Activated naive CD8-positive, alpha-beta T cell (primary cell): Measurements from ENCODE around the gene DMTF1.
"Not testable (repeated sequence)": the region's sequence is repeated elsewhere in the genome, so short reads cannot be mapped to it uniquely, and the experiment has no call there.

ENCODE experiments used
- H3K27ac Mint-ChIP-seq: one replicate; pipeline ENCODE4 v1.8.0; 2021; ENCODE audit warnings: mixed read lengths
- H3K27me3 Mint-ChIP-seq: one replicate; pipeline ENCODE4 v1.8.0; 2021; ENCODE audit warnings: mixed read lengths
- H3K36me3 Mint-ChIP-seq: one replicate; pipeline ENCODE4 v1.8.0; 2021; ENCODE audit warnings: mixed read lengths
- H3K4me1 Mint-ChIP-seq: one replicate; pipeline ENCODE4 v1.8.0; 2021; ENCODE audit warnings: low read depth, mixed read lengths
- H3K4me3 Mint-ChIP-seq: one replicate; pipeline ENCODE4 v1.8.0; 2021; ENCODE audit warnings: mild to moderate bottlenecking, mixed read lengths
- H3K9me3 Mint-ChIP-seq: one replicate; pipeline ENCODE4 v1.8.0; 2021; ENCODE audit warnings: low read depth, mixed read lengths

Gene DMTF1, protein sequence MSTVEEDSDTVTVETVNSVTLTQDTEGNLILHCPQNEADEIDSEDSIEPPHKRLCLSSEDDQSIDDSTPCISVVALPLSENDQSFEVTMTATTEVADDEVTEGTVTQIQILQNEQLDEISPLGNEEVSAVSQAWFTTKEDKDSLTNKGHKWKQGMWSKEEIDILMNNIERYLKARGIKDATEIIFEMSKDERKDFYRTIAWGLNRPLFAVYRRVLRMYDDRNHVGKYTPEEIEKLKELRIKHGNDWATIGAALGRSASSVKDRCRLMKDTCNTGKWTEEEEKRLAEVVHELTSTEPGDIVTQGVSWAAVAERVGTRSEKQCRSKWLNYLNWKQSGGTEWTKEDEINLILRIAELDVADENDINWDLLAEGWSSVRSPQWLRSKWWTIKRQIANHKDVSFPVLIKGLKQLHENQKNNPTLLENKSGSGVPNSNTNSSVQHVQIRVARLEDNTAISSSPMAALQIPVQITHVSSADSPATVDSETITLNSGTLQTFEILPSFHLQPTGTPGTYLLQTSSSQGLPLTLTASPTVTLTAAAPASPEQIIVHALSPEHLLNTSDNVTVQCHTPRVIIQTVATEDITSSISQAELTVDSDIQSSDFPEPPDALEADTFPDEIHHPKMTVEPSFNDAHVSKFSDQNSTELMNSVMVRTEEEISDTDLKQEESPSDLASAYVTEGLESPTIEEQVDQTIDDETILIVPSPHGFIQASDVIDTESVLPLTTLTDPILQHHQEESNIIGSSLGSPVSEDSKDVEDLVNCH

DNA sequence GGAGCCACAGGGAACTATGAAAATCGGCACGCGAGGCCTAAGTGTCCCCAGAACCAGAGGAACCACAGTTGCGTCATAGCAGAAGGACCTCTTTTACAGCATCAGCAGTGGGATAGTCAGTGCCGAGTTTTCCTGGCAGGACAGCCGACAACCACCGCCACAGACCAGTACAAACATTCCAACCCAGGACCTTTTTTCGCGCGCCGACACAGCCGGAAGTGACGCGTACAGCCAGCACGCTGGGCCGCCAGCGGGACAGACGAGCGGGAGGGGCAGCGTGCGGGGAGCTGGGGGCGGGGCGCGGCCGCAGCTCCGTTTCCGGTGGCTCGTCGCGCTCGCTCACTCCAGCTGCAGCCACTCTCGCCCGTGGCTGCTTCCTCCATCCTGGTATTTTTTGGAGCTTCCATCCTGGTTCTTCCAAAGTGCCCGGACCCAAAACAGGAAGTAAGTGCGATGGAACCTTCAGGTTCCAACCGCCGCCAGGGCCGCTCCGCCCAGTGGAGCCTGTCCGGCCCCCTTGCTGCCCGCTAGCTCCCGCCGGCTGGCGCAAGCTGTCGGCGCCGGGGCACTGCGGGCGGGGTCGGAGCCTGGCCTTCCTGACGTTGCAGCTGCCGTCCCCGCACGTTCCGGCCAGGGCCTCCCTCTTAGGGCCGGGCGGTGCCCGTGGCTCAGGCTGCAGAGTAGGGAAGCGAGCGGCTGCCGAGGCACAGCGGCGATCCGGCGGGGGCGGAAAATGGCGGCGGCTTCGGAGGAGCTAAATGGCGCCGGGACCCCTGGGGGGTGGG lies at the start of gene DMTF1:
TSS of gene DMTF1 (plus strand) at position 342 of the 785 bp plus-strand sequence. CDS start 12,489 bp downstream, outside the sequence.
- H3K27ac Mint-ChIP-seq = peak within 1 kb of the TSS; percentile 99
- peaks cover 4% of the 10 kb centered on the region for H3K36me3 Mint-ChIP-seq
- H3K4me1 Mint-ChIP-seq = peaks cover 46% of the 10 kb centered on the region
- H3K27me3 Mint-ChIP-seq = no peaks in the 10 kb centered on the region
- H3K4me3 Mint-ChIP-seq = peak within 1 kb of the TSS; percentile 97
- H3K9me3 Mint-ChIP-seq = no peaks in the 10 kb centered on the region

DNA sequence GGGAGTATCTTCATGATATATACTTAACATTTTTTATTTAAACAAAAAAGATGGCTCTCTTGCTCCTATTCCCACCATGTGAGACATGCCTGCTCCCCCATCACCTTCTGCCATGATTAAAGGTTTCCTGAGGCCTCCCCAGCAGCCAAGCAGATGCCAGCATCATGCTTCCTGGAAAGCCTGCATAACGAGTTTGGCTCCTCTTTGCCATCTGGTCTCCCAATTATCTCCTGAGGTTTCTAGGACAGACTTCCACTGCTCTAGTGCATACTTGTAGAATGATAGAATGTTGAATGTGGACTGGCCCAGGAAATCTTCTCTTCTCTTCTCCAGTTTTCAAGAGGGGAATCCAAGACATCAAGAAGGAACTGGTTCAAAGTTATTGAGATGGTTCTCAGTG lies 46.9 kb upstream of the DMTF1 start:
- peaks cover 5% of the 10 kb centered on the region for H3K27me3 Mint-ChIP-seq

DNA sequence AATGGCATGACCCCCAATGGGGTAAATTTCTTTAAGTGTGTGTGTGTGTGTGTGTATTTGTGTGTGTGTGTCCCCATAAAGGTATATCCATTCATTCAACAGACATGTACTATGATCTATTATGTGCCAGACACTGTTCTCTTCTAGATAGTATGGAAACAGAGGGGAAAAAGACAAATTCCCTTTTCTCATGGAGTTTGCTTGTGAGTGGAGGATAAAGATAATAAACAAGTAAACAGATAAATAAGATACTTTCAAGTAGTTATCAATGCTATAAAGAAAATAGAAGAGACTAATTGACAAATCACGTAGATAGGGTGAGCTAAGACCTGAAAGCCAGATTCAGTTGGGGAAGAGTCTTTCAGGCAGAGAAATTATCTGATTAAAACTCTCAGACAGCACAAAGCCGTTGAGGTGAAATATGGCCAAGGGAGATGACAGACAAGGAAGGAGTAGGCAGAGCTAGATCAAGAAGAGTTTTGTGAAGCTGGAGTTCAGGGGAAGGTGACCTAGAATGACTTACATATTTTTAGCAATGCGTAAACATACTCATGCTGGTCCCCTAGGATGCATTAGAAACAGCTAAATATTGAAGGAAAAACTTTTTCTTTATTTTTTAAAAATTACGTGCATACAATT lies 45.2 kb upstream of the DMTF1 start:
- no peaks in the 10 kb centered on the region for H3K36me3 Mint-ChIP-seq
- no peaks in the 10 kb centered on the region for H3K9me3 Mint-ChIP-seq
- peaks cover 3% of the 10 kb centered on the region for H3K27me3 Mint-ChIP-seq
- H3K4me3 Mint-ChIP-seq = no peak overlapping the region
- no peaks in the 10 kb centered on the region for H3K4me1 Mint-ChIP-seq
- no peak overlapping the region for H3K27ac Mint-ChIP-seq

More for the DNA sequence above, 46.9 kb upstream of the DMTF1 start:
- Mint-ChIP-seq H3K36me3 (no peaks in the 10 kb centered on the region), H3K9me3 (no peaks in the 10 kb centered on the region), H3K27ac (no peak overlapping the region), H3K4me1 (no peaks in the 10 kb centered on the region), H3K4me3 (no peak overlapping the region)

DNA sequence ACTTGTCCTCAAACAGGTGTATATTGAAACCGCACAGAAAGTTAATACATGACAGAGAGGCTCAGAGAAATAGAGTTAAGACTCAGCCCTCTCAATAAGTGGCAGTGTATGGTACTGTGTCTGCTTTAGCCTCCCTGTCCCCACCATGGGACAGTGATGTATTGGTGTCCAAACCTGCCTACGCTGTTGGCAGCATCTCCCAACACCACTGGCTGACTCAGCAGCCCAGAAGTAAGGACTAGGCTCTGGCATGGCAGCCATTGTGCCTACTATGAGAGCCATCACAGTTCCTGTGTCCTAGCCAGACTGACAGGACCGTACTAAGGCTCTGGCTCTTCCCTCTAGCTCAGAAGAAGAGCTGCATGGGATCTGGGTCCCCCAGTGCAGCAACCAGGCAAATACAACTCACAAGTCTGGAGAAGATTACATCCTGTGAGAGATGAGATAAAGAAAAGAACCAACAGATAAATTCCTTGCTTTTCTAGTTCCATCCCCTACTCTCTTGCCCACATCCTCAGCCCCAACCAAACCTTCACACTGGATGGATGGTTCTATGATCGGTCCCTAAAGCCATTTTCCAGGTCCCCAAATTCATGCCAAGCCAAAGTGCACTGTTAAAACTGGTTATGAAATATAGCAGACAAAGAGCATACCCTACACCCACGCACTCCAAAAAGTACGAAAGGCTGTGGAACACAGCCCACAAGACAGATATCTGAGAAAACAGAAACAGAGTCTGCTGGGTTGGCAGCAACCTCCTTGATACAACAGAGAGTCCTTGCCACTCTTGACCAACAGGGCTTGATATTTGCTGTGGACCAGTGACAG lies 44.1 kb upstream of the DMTF1 start:
- H3K27ac Mint-ChIP-seq = no peak overlapping the region
- peaks cover 3% of the 10 kb centered on the region for H3K27me3 Mint-ChIP-seq
- H3K4me3 Mint-ChIP-seq = no peak overlapping the region
- H3K9me3 Mint-ChIP-seq = no peaks in the 10 kb centered on the region
- H3K4me1 Mint-ChIP-seq = no peaks in the 10 kb centered on the region
- no peaks in the 10 kb centered on the region for H3K36me3 Mint-ChIP-seq

DNA sequence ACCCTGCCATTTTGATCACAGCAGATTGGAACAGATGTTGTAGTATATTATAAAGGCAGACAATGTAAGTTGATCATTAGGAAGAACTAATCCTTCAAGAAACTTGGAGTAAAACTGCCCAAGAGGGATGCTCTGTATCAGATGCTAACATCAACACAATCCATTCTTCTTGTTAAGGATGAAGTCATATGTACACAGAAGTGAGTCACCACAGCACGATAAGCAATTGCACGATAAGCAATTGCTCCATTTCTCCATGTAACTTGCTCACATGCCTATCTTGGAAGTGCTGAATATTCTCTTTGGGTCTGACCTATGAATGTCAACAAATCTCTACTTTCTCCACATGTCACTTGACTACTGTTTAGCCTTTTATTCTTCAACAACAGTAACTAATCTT lies 41.5 kb upstream of the DMTF1 start:
- Mint-ChIP-seq H3K27me3 (peaks cover 5% of the 10 kb centered on the region), H3K4me3 (no peak overlapping the region), H3K4me1 (no peaks in the 10 kb centered on the region), H3K36me3 (peaks cover 7% of the 10 kb centered on the region), H3K9me3 (peaks cover 3% of the 10 kb centered on the region), H3K27ac (no peak overlapping the region)

DNA sequence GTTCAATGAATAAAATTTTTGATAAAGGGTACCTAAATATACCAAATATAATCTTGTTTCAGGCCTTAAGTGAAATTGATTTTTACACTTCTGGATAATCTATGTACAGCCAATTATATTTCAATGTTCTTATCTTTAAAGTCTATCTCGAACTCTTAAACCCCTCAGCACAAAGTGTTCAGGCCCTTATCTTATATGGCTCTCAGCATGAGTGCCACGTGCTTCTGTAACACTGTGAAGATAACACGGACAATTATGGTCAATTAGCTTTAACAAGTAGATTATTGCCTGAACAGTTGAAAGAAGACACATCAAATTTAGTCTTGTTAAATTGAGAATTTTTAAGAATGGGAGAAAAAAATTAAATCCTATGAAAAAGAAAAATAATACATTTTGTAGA lies 40.4 kb upstream of the DMTF1 start:
- Mint-ChIP-seq H3K9me3 (peaks cover 3% of the 10 kb centered on the region), H3K4me3 (no peak overlapping the region), H3K27me3 (peaks cover 5% of the 10 kb centered on the region), H3K36me3 (peaks cover 7% of the 10 kb centered on the region), H3K4me1 (no peaks in the 10 kb centered on the region), H3K27ac (no peak overlapping the region)

DNA sequence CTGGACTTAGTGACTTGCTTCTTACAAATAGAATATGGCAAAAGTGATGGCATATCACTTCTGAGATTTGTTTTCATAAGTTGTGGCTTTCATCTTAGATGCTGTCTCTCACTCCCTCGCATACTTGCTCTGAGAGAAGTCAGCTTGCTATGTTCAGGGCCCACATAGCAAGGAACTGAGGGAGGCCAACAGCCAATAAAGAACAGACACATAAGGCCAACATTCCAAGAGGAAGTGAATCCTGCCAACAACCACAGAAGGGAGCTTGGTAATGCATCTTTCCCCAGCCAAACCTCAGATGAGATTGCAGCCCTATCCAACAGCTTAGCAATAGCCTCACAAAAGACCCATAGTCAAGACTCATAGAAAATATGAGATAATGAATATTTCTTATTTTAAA lies 39.2 kb upstream of the DMTF1 start:
- Mint-ChIP-seq H3K4me3 (no peak overlapping the region), H3K36me3 (peaks cover 7% of the 10 kb centered on the region), H3K4me1 (no peaks in the 10 kb centered on the region), H3K9me3 (peaks cover 3% of the 10 kb centered on the region), H3K27ac (no peak overlapping the region), H3K27me3 (peaks cover 1% of the 10 kb centered on the region)

DNA sequence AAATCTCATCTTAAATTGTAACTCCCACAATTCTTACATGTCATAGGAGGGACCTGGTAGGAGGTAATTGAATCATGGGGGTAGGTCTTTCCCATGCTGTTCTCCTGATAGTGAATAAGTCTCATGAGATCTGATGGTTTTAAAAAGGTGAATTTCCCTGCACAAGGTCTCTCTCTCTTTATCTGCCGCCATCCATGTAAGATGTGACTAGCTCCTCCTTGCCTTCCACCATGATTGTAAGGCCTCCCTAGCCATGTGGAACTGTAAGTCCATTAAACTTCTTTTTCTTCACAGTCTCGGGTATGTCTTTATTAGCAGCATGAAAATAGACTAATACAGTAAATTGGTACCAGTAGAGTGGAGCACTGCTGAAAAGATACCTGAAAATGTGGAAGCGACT lies 38.3 kb upstream of the DMTF1 start:
- H3K4me3 Mint-ChIP-seq, H3K27ac Mint-ChIP-seq, H3K9me3 Mint-ChIP-seq, H3K4me1 Mint-ChIP-seq, H3K27me3 Mint-ChIP-seq, H3K36me3 Mint-ChIP-seq: not testable (repeated sequence)

DNA sequence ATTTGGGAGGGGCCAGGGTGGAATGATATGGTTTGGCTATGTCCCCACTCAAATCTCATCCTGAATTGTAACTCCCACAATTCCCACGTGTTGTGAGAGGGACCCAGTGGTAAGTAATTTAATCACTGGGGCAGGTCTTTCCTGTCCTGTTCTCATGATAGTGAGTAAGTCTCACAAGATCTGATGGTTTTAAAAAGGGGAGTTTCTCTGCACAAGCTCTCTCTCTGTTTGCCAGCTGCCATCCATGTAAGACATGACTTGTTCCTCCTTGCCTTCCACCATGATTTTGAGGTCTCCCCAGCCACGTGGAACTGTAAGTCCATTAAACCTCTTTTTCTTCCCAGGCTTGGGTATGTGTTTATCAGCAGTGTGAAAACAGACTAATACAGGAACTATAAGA lies 36.5 kb upstream of the DMTF1 start:
- not testable (repeated sequence) for H3K9me3 Mint-ChIP-seq, H3K36me3 Mint-ChIP-seq, H3K27me3 Mint-ChIP-seq

DNA sequence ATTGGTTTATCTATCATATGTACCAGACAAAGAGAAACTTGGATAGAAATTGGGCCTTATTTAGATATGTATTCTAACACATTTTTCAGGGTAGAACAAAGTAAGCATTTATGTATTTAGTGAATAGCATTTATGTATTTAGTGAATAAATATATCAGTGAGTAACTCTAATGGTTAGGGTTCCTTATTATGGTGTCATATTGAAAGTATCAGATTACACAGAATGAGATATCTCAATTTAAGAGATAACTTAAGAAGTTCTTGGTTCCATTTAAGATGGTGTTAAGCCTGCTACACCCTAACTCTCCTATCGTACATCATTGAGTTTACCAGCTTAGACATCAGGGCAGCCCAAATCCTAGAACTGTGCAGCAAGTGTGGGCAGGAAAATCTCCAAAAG lies 35.9 kb upstream of the DMTF1 start:
- Mint-ChIP-seq H3K9me3 (peaks cover 3% of the 10 kb centered on the region), H3K4me1 (no peaks in the 10 kb centered on the region), H3K27me3 (peaks cover 1% of the 10 kb centered on the region), H3K4me3 (no peak overlapping the region), H3K27ac (no peak overlapping the region), H3K36me3 (peaks cover 7% of the 10 kb centered on the region)

More for the DNA sequence above, 36.5 kb upstream of the DMTF1 start:
- H3K4me3 Mint-ChIP-seq, H3K27ac Mint-ChIP-seq, H3K4me1 Mint-ChIP-seq: not testable (repeated sequence)

DNA sequence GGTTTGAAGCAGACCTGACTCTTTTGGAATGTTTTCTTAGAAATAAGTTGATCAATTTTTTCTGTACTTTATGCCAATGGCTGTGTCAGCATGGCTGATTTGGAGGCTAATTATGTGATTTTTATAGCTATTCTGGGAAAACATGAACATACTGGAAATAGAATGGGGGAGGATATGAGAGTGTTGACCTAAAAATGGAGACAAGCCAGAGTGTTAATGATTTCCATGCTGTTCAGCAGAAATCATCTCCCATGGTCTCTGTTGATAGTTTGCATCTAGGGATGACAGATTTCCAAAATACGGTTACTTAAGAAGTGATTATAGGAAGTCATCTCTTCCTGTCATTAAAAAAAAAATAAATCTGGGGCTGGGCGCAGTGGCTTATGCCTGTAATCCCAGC lies 32.7 kb upstream of the DMTF1 start:
- Mint-ChIP-seq H3K36me3 (no peaks in the 10 kb centered on the region), H3K4me1 (no peaks in the 10 kb centered on the region), H3K27me3 (no peaks in the 10 kb centered on the region), H3K9me3 (no peaks in the 10 kb centered on the region), H3K4me3 (no peak overlapping the region), H3K27ac (no peak overlapping the region)

DNA sequence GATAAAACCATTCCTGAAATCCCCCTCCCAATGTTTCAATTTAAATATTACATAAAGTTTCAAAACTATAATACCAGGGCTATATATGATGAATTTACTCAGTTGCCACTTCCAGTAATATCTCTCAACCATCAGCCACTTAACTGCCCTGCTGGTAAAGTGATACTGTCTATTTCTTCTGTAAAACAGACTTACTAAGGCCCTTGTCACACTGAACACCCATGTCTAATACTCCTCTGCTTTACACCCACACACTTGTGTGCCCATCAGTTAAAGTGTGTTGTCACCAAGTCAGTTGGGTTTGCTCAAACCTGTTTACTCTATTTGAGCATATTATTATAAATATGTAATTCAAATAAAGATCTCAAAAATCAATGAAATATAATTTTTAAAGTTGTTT lies 29.1 kb upstream of the DMTF1 start:
- Mint-ChIP-seq H3K27me3 (peaks cover 4% of the 10 kb centered on the region), H3K27ac (no peak overlapping the region), H3K4me1 (no peaks in the 10 kb centered on the region), H3K9me3 (no peaks in the 10 kb centered on the region), H3K36me3 (no peaks in the 10 kb centered on the region), H3K4me3 (no peak overlapping the region)

DNA sequence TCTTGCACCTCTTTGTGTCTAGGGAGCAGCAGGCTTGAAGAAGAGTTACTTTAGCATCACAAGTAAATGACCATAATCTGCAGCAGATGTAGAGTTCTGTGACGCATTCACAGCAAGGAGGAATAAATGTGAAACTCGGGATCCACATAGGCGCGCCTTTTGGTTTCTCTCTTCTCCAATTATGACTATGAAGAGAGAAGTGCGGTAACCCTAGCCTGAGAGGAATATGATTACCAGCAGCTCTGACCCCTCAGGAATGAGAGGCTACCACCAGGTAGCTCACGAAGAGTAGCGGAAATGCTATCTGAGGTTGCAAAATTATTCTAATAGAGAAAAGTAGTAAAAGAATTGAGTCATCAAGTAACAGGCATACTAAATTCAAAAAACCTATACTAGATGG lies 25.2 kb upstream of the DMTF1 start:
- no peak overlapping the region for H3K27ac Mint-ChIP-seq
- H3K4me3 Mint-ChIP-seq = no peak overlapping the region
- H3K36me3 Mint-ChIP-seq = no peaks in the 10 kb centered on the region
- no peaks in the 10 kb centered on the region for H3K9me3 Mint-ChIP-seq
- H3K4me1 Mint-ChIP-seq = no peaks in the 10 kb centered on the region
- H3K27me3 Mint-ChIP-seq = peaks cover 4% of the 10 kb centered on the region

DNA sequence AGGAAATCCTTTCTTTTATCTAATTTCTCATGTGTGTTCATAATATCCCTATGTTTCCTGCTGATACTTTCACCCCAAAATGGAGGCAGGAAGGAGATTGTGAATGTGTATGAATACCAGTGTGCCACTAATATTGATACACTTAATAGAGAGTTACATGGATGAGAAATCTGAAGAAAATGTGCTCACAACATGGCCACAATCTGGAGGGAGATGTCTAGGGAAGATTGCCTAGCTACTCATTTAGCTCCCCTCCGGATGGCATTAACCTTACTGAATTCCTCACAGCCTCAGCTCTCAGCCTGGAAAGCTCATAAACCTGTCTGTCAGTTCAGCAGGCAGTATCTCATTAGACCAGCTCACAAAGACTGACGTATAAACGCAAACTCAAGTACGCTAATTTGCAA lies 23.4 kb upstream of the DMTF1 start:
- no peaks in the 10 kb centered on the region for H3K36me3 Mint-ChIP-seq
- peaks cover 2% of the 10 kb centered on the region for H3K4me1 Mint-ChIP-seq
- H3K4me3 Mint-ChIP-seq = no peak overlapping the region
- no peaks in the 10 kb centered on the region for H3K9me3 Mint-ChIP-seq
- no peak overlapping the region for H3K27ac Mint-ChIP-seq
- H3K27me3 Mint-ChIP-seq = peaks cover 5% of the 10 kb centered on the region
